ENCODE results near the gene TXNDC12. TPM values are rescaled to one million over a fixed set of nuclear protein-coding genes. Genes with fewer than 3 reads are reported as not detected.

The TXNDC12 gene
- total and polyA plus RNA-seq, 9 of the 15 experiments (the other 6 are each of a cell fraction or from before 2014, with no cell fraction given), result 17.0 to 60.8 (median 37.8) TPM

DNA sequence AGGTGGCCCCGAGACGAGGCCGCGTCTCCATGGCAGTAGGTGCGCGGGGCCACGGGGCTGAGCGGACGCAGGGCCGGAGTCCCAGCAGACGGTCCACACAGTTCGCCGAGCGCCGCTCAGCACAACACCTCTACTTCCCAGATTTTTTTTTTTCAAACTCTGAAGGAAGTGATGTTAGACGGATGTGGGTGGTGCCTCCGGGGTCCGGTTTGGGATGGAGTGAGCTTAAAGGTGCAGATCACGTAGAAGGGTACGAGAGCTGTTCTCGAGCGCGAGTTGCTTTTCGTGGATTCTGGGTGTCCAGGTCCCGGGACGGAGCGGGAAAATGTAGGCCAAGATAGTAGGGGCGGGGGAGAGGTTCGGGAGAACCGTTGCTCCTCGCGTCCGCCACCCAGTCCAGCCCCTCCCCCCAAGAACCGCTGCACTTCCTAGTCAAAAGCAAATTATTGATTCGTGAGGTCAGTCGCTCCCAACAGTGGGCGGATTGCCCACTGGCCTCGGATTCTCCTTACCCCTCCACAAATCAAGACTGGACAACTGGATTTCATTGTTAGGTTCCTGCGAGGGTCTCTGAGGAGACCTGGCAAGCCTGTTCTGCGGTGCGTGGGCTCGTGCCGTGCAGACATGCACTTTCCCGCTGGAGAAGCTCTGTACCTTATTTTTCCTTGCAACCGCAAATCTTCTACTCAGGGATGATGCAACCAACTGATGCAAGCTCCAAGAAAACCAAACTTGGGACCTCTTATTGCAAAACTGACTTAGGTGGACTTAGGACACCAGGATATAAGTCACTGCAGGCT, at the start of gene TXNDC12 (continued):
- TF ChIP-seq ZNF12 (CRISPR knock-in tag; IDR thresholded peaks at IDR 0.05), result peak; percentile 25; the same call in 1 of the 2 replicates
- TF ChIP-seq ZNF408 (CRISPR knock-in tag; IDR thresholded peaks at IDR 0.05; ENCODE audit: low read depth), result no peak
- TF ChIP-seq NRF1 (conservative IDR thresholded peaks at IDR 0.05 in 1 of 2, IDR thresholded peaks at IDR 0.05 in 1 of 2), result peak; percentile 83 to 86
- no peak for TF ChIP-seq RUNX1 (IDR thresholded peaks at IDR 0.05; ENCODE audit: low read depth)
- TF ChIP-seq DLX4 (CRISPR knock-in tag; IDR thresholded peaks at IDR 0.05), result no peak
- TF ChIP-seq ZNF785 (CRISPR knock-in tag; IDR thresholded peaks at IDR 0.05), result no peak
- TF ChIP-seq, protein P1, sequence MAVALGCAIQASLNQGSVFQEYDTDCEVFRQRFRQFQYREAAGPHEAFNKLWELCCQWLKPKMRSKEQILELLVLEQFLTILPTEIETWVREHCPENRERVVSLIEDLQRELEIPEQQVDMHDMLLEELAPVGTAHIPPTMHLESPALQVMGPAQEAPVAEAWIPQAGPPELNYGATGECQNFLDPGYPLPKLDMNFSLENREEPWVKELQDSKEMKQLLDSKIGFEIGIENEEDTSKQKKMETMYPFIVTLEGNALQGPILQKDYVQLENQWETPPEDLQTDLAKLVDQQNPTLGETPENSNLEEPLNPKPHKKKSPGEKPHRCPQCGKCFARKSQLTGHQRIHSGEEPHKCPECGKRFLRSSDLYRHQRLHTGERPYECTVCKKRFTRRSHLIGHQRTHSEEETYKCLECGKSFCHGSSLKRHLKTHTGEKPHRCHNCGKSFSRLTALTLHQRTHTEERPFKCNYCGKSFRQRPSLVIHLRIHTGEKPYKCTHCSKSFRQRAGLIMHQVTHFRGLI (CRISPR knock-in tag; IDR thresholded peaks at IDR 0.05), result 0 out of 2 replicates have a peak, but pooled peaks have one; percentile 32
- no peak for TF ChIP-seq NFE2 (IDR thresholded peaks at IDR 0.05; ENCODE audit: low read depth)
- TF ChIP-seq SLC30A9 (CRISPR knock-in tag; IDR thresholded peaks at IDR 0.05), result no peak
- TF ChIP-seq LEF1 (IDR thresholded peaks at IDR 0.05), result peak; percentile 77
- peak; percentile 52; the same call in 1 of the 2 replicates for TF ChIP-seq SPI1 (IDR thresholded peaks at IDR 0.05; ENCODE audit: borderline replicate concordance, low read depth, low read length)
- no peak for TF ChIP-seq ZNF395 (CRISPR knock-in tag; IDR thresholded peaks at IDR 0.05)
- TF ChIP-seq, protein P2, sequence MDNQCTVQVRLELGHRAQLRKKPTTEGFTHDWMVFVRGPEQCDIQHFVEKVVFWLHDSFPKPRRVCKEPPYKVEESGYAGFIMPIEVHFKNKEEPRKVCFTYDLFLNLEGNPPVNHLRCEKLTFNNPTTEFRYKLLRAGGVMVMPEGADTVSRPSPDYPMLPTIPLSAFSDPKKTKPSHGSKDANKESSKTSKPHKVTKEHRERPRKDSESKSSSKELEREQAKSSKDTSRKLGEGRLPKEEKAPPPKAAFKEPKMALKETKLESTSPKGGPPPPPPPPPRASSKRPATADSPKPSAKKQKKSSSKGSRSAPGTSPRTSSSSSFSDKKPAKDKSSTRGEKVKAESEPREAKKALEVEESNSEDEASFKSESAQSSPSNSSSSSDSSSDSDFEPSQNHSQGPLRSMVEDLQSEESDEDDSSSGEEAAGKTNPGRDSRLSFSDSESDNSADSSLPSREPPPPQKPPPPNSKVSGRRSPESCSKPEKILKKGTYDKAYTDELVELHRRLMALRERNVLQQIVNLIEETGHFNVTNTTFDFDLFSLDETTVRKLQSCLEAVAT (IDR thresholded peaks at IDR 0.05), result 0 out of 4 replicates have a peak, but pooled peaks have one; percentile 8 to 53
- no peak for TF ChIP-seq TCF7L2 (IDR thresholded peaks at IDR 0.05; ENCODE audit: low read depth, low read length)
- peak; percentile 86 for TF ChIP-seq BRD9 (IDR thresholded peaks at IDR 0.05; ENCODE audit: low read depth, partially characterized antibody)
- TF ChIP-seq ZNF431 (CRISPR knock-in tag; IDR thresholded peaks at IDR 0.05), result peak; percentile 86
- TF ChIP-seq, protein P3, sequence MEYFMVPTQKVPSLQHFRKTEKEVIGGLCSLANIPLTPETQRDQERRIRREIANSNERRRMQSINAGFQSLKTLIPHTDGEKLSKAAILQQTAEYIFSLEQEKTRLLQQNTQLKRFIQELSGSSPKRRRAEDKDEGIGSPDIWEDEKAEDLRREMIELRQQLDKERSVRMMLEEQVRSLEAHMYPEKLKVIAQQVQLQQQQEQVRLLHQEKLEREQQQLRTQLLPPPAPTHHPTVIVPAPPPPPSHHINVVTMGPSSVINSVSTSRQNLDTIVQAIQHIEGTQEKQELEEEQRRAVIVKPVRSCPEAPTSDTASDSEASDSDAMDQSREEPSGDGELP (CRISPR knock-in tag; IDR thresholded peaks at IDR 0.05; ENCODE audit: borderline replicate concordance), result peak; percentile 74
- TF ChIP-seq PHF8 (IDR thresholded peaks at IDR 0.05; ENCODE audit: borderline replicate concordance, low read length), result peak; percentile 93
- TF ChIP-seq STAG1 (CRISPR knock-in tag; IDR thresholded peaks at IDR 0.05; ENCODE audit: borderline replicate concordance), result 0 out of 2 replicates have a peak, but pooled peaks have one; percentile 33
- TF ChIP-seq POLR2A (conservative IDR thresholded peaks at IDR 0.05), result peak; percentile 92
- no peak for TF ChIP-seq MCM2 (IDR thresholded peaks at IDR 0.05; ENCODE audit: low read depth)
- TF ChIP-seq JUND (IDR thresholded peaks at IDR 0.05; ENCODE audit: borderline replicate concordance, low read depth, low read length), result peak; percentile 82
- peak; percentile 38; the same call in 2 of the 3 replicates for TF ChIP-seq JUND (tag; IDR thresholded peaks at IDR 0.05; ENCODE audit: borderline replicate concordance, low read depth, low read length)
